DOHH2 (cell line): ENCODE results near the gene ACTL10.

ENCODE experiments used
- H3F3A ChIP-seq: fragments of 200-600 bp; sonication (generic), shearing (Covaris generic); 2 replicates; pipeline ENCODE4 v1.6.0; 2016; ENCODE audit warnings: antibody characterized with exemption, mild to moderate bottlenecking; ENCODE audit not compliant: control insufficient read depth, insufficient read depth
- H3K27ac ChIP-seq: fragments of 200-600 bp; sonication (generic); 2 replicates; pipeline ENCODE4 v1.5.1; 2014; ENCODE audit warnings: low read depth, mild to moderate bottlenecking, low read length, moderate library complexity
- H3K27me3 ChIP-seq: fragments of 200-600 bp; sonication (generic); 2 replicates; pipeline ENCODE4 v1.6.1; 2014; ENCODE audit warnings: mild to moderate bottlenecking, low read length, mixed read lengths; ENCODE audit not compliant: control insufficient read depth
- H3K36me3 ChIP-seq: fragments of 200-600 bp; sonication (generic); 2 replicates; pipeline ENCODE4 v1.6.1; 2014; ENCODE audit warnings: mild to moderate bottlenecking, low read length, moderate library complexity, mixed read lengths; ENCODE audit not compliant: control insufficient read depth
- H3K4me1 ChIP-seq: fragments of 200-600 bp; sonication (generic); 2 replicates; pipeline ENCODE4 v1.6.1; 2014; ENCODE audit warnings: mild to moderate bottlenecking, low read length, mixed read lengths; ENCODE audit not compliant: control insufficient read depth
- H3K4me2 ChIP-seq: fragments of 200-600 bp; sonication (generic); 2 replicates; pipeline ENCODE4 v1.6.0; 2014; ENCODE audit warnings: mild to moderate bottlenecking, low read length, moderate library complexity
- H3K4me3 ChIP-seq: fragments of 200-600 bp; sonication (generic); 2 replicates; pipeline ENCODE4 v1.5.1; 2014; ENCODE audit warnings: mild to moderate bottlenecking, low read length, mixed read lengths
- H3K79me2 ChIP-seq: fragments of 200-600 bp; sonication (generic); 2 replicates; pipeline ENCODE4 v1.6.1; 2014; ENCODE audit warnings: mild to moderate bottlenecking, low read length, mixed read lengths; ENCODE audit not compliant: control insufficient read depth
- H3K9me2 ChIP-seq: fragments of 200-600 bp; sonication (generic); replicated peaks from 2 replicates; pipeline ENCODE4 v1.6.1; 2014; ENCODE audit warnings: mild to moderate bottlenecking, low read length, mixed read lengths; ENCODE audit not compliant: control insufficient read depth
- H3K9me3 ChIP-seq: fragments of 200-600 bp; sonication (generic); 2 replicates; pipeline ENCODE4 v1.6.1; 2014; ENCODE audit warnings: antibody characterized with exemption, low read length, mixed read lengths; ENCODE audit not compliant: control insufficient read depth, insufficient read depth
- H4K20me1 ChIP-seq: fragments of 200-600 bp; sonication (generic); 2 replicates; pipeline ENCODE4 v1.6.0; 2014; ENCODE audit warnings: low read depth, mild to moderate bottlenecking, antibody characterized with exemption, low read length, moderate library complexity; ENCODE audit not compliant: control insufficient read depth, insufficient read depth
- CTCF ChIP-seq: fragments of 200-600 bp; sonication (generic); IDR thresholded peaks from one replicate; pipeline ENCODE4 v1.5.1; 2014; ENCODE audit warnings: antibody characterized with exemption, mild to moderate bottlenecking, low read depth, low read length; ENCODE audit not compliant: poor library complexity, severe bottlenecking
- EZH2phosphoT487 ChIP-seq: fragments of 200-600 bp; sonication (generic); IDR thresholded peaks from 2 replicates; pipeline ENCODE4 v1.6.1; 2017; ENCODE audit warnings: borderline replicate concordance, mild to moderate bottlenecking, antibody characterized with exemption, low read length, moderate library complexity, mixed read lengths

The ACTL10 gene

GRCh38 chr20:33655164-33655563, 11.6 kb upstream of the ACTL10 start:
- Histone ChIP-seq H3K4me1 (no peaks in the 10 kb centered on the region), H3K4me3 (no peak overlapping the region), H3F3A (no peaks in the 10 kb centered on the region; the same call in 1 of the 2 replicates), H3K9me3 (no peaks in the 10 kb centered on the region), H3K27me3 (peaks cover 3% of the 10 kb centered on the region; the same call in 1 of the 2 replicates), H3K9me2 (no peaks in the 10 kb centered on the region), H4K20me1 (no peaks in the 10 kb centered on the region), H3K27ac (no peak overlapping the region), H3K4me2 (no peak overlapping the region), H3K36me3 (no peaks in the 10 kb centered on the region; the same call in 1 of the 2 replicates), H3K79me2 (no peaks in the 10 kb centered on the region)
- TF ChIP-seq EZH2phosphoT487 (no peak), CTCF (no peak)

GRCh38 chr20:33656010-33656782, 10.5 kb upstream of the ACTL10 start:
- Histone ChIP-seq H3K9me3 (no peaks in the 10 kb centered on the region), H3K36me3 (no peaks in the 10 kb centered on the region; the same call in 1 of the 2 replicates), H3K4me1 (no peaks in the 10 kb centered on the region), H3F3A (no peaks in the 10 kb centered on the region; the same call in 1 of the 2 replicates), H3K4me3 (no peak overlapping the region), H3K27me3 (peaks cover 3% of the 10 kb centered on the region; the same call in 1 of the 2 replicates), H4K20me1 (no peaks in the 10 kb centered on the region), H3K4me2 (no peak overlapping the region), H3K79me2 (no peaks in the 10 kb centered on the region), H3K27ac (no peak overlapping the region), H3K9me2 (no peaks in the 10 kb centered on the region)
- no peak for TF ChIP-seq EZH2phosphoT487

- TF ChIP-seq EZH2phosphoT487 (no peak), CTCF (no peak)
- H3K9me2 ChIP-seq = no peaks in the 10 kb centered on the region
- no peak overlapping the region for H3K4me3 ChIP-seq
- no peaks in the 10 kb centered on the region for H3K4me1 ChIP-seq
- H4K20me1 ChIP-seq = no peaks in the 10 kb centered on the region
- H3K27me3 ChIP-seq = peaks cover 3% of the 10 kb centered on the region; the same call in 1 of the 2 replicates
- H3K27ac ChIP-seq = no peak overlapping the region
- H3K4me2 ChIP-seq = no peak overlapping the region
- H3F3A ChIP-seq = no peaks in the 10 kb centered on the region; the same call in 1 of the 2 replicates
- H3K9me3 ChIP-seq = no peaks in the 10 kb centered on the region
- no peaks in the 10 kb centered on the region; the same call in 1 of the 2 replicates for H3K36me3 ChIP-seq
- H3K79me2 ChIP-seq = no peaks in the 10 kb centered on the region
Measured at GRCh38 chr20:33656783-33657703, 9.7 kb upstream of the ACTL10 start.
